Measurements from ENCODE around the gene INSC. TPM values are rescaled to one million over a fixed set of nuclear protein-coding genes. Genes with fewer than 3 reads are reported as not detected.
A peak's percentile ranks its signal among the peaks of the same experiment; 100 is the strongest.

The INSC gene
- total and polyA plus RNA-seq, 12 donors = 0.11 to 1.4 (median 0.61) TPM; not detected in 4

- H3K4me1 ChIP-seq (replicated peaks in 1 of 2) = peaks cover 0 to 14% of the 10 kb centered on the region in 2 donors
- no peak for DNase-seq
- 2 to 6% (median 2%) methylated on average over 22 to 60 of the region's 60 CpGs for WGBS, 4 donors
- intact Hi-C loops (cut with DNase I) = loop anchor here in 1 of 2 donors (10.0 kb wide), 2 partner anchors 159 to 279 kb away; no protein-coding TSS in a partner anchor
- no peak for TF ChIP-seq CTCF (IDR thresholded peaks at IDR 0.05)
- TF ChIP-seq POLR2A (IDR thresholded peaks at IDR 0.05) = no peak
- H3K27me3 ChIP-seq = peaks cover 31% of the 10 kb centered on the region
- no peak within 1 kb of the TSS for H3K27ac ChIP-seq
- no peak within 1 kb of the TSS for H3K4me3 ChIP-seq
- no peaks in the 10 kb centered on the region for H3K9me3 ChIP-seq (replicated peaks in 1 of 3)
- no peaks in the 10 kb centered on the region for H3K36me3 ChIP-seq (replicated peaks in 1 of 2)
These were observed 41.1 kb upstream of the INSC start, which contains the start of gene CALCB for GRCh38 chr11:15073361-15074205. Gene CALCB (plus strand): TSS chr11:15073593. CDS start chr11:15074719, 1,126 bp downstream.

DNA sequence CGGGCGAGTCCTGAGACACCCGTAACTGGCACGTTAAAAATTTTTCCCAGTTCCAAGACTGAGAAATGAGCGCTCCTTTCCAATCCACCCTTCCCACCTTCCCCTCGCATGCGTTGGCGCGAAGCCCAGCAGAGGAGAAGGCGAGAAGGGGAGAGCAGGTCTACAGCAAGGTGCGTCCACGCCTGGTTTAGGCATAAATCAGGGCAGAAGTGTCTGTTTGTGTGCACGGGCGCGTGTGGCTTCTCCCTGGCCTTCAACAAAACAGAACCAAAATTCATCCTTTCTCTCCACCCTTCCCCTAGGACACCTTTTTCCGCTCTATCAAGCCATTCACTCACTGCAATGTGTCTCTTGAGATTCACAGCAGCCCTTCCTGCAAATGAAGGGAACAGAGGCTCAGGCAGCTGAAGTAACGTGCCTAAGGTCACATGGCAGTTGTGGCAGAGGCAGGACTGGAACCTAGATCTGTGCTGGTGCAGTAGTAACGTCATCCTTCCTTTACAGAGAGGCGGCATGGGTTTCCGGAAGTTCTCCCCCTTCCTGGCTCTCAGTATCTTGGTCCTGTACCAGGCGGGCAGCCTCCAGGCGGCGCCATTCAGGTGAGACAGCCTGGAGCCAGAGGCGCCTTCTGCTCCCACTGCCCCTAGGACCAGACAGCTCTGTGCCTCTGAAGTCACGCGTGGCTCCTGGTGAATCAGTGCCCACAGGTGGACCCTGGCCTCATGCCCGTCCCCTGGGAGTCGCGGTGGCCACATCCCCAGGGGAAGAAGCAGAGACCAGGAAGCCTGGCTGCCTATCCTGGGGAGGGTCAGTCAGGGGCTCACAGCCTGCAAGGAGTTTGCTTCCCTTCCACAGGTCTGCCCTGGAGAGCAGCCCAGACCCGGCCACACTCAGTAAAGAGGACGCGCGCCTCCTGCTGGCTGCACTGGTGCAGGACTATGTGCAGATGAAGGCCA, 40.2 kb upstream of the INSC start:
- H3K27ac ChIP-seq = no peak overlapping the region
- H3K4me1 ChIP-seq (replicated peaks in 1 of 2) = peaks cover 0 to 14% of the 10 kb centered on the region in 2 donors
- TF ChIP-seq CTCF (IDR thresholded peaks at IDR 0.05) (peak; percentile 50 to 64 (median 60)), POLR2A (IDR thresholded peaks at IDR 0.05) (no peak)
- H3K4me3 ChIP-seq = no peak overlapping the region
- H3K9me3 ChIP-seq (replicated peaks in 1 of 3) = no peaks in the 10 kb centered on the region
- DNase-seq = peak; percentile 68 to 90 (median 79)
- no peaks in the 10 kb centered on the region for H3K36me3 ChIP-seq (replicated peaks in 1 of 2)
- WGBS, 4 donors = 3 to 12% (median 5%) methylated on average over 17 to 33 of the region's 33 CpGs
- intact Hi-C loops (cut with DNase I) = loop anchor here in 1 of 2 donors (10.0 kb wide), 2 partner anchors 160 to 280 kb away; no protein-coding TSS in a partner anchor
- H3K27me3 ChIP-seq = peaks cover 31% of the 10 kb centered on the region

DNA sequence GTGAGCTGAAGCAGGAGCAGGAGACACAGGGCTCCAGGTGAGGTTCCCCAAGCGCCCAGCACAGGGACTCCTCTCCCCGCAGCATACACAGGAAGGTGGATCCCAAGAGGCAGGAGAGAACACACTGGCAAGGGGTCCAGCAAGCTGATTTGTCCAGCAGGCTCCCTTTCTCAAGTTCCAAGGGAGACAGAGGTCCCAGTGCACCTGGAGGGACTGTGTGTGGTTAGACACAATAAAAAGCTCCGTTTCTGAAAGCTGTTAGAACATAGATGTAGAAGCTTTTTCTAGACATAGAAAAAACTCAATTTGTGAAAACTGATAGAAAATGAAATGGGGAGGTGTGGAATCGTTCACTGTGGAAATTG, 39.6 kb upstream of the INSC start:
- TF ChIP-seq POLR2A (IDR thresholded peaks at IDR 0.05) (no peak), CTCF (IDR thresholded peaks at IDR 0.05) (no peak)
- intact Hi-C loops (cut with DNase I) = loop anchor here in 1 of 2 donors (10.0 kb wide), 2 partner anchors 160 to 280 kb away; no protein-coding TSS in a partner anchor
- no peak overlapping the region for H3K4me3 ChIP-seq
- no peak for DNase-seq
- H3K27ac ChIP-seq = no peak overlapping the region
- no peaks in the 10 kb centered on the region for H3K36me3 ChIP-seq (replicated peaks in 1 of 2)
- H3K9me3 ChIP-seq (replicated peaks in 1 of 3) = no peaks in the 10 kb centered on the region
- WGBS, 4 donors = 29 to 35% (median 31%) methylated on average over 3 to 4 of the region's 4 CpGs
- peaks cover 31% of the 10 kb centered on the region for H3K27me3 ChIP-seq
- H3K4me1 ChIP-seq (replicated peaks in 1 of 2) = peaks cover 0 to 14% of the 10 kb centered on the region in 2 donors

- intact Hi-C loops (cut with DNase I) = no loop called here
- no peak overlapping the region for H3K27ac ChIP-seq
- TF ChIP-seq CTCF (IDR thresholded peaks at IDR 0.05) = no peak
- no peak for TF ChIP-seq POLR2A (IDR thresholded peaks at IDR 0.05)
- no peak overlapping the region for H3K4me3 ChIP-seq
- no peak for DNase-seq
- H3K36me3 ChIP-seq (replicated peaks in 1 of 2) = no peaks in the 10 kb centered on the region
- H3K4me1 ChIP-seq (replicated peaks in 1 of 2) = no peaks in the 10 kb centered on the region
- H3K9me3 ChIP-seq (replicated peaks in 1 of 3) = no peaks in the 10 kb centered on the region
- H3K27me3 ChIP-seq = no peaks in the 10 kb centered on the region
These were observed 23.5 kb upstream of the INSC start for GRCh38 chr11:15091175-15091574.
